ENCODE measurements around the gene C11orf68. TPM values are rescaled to one million over a fixed set of nuclear protein-coding genes. Genes with fewer than 3 reads are reported as not detected.

Gene C11orf68
- total RNA-seq, 4 donors from 2014 or later = 19.4 to 38.4 (median 33.3) TPM

DNA sequence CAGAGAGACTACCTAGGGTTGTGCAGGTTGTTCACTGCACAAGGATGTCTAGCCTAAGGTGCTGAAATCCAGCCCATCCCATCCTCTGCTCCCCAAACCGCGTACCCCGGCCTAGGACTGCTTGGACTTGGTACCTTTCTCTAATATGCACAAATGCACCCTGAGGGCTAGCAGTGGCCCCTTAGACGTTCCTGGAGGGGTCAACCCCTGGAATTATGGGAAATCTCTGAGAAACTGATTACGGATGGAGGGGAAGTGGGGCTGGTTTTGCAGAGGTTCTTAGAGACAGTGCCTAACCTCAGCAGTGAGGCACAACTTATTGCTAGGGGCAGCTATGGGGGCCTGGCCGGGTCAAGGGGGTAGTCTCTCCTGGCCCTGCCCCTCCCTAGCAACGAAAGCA lies 2.5 kb downstream of the C11orf68 start:
- no peak for TF ChIP-seq POLR2A (IDR thresholded peaks at IDR 0.05)
- TF ChIP-seq POLR2AphosphoS5 (IDR thresholded peaks at IDR 0.05) = no peak
- TF ChIP-seq, protein P1, sequence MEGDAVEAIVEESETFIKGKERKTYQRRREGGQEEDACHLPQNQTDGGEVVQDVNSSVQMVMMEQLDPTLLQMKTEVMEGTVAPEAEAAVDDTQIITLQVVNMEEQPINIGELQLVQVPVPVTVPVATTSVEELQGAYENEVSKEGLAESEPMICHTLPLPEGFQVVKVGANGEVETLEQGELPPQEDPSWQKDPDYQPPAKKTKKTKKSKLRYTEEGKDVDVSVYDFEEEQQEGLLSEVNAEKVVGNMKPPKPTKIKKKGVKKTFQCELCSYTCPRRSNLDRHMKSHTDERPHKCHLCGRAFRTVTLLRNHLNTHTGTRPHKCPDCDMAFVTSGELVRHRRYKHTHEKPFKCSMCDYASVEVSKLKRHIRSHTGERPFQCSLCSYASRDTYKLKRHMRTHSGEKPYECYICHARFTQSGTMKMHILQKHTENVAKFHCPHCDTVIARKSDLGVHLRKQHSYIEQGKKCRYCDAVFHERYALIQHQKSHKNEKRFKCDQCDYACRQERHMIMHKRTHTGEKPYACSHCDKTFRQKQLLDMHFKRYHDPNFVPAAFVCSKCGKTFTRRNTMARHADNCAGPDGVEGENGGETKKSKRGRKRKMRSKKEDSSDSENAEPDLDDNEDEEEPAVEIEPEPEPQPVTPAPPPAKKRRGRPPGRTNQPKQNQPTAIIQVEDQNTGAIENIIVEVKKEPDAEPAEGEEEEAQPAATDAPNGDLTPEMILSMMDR (IDR thresholded peaks at IDR 0.05) = no peak
- no peak for TF ChIP-seq EP300 (IDR thresholded peaks at IDR 0.05)
- Histone ChIP-seq H3K4me3 (no peak overlapping the region), H3K27me3 (no peaks in the 10 kb centered on the region), H3K36me3 (peaks cover 0 to 17% of the 10 kb centered on the region in 2 donors), H3K4me1 (peaks cover 0 to 76% (median 50%) of the 10 kb centered on the region in 3 donors), H3K9me3 (no peaks in the 10 kb centered on the region), H3K27ac (peak overlapping the region; percentile 66 to 98 (median 97))
- WGBS, 2 donors (ENCODE audit: low coverage in 1 of 2) = 60 to 67% methylated on average over 1 to 3 of the region's 7 CpGs
- ATAC-seq = no peak

DNA sequence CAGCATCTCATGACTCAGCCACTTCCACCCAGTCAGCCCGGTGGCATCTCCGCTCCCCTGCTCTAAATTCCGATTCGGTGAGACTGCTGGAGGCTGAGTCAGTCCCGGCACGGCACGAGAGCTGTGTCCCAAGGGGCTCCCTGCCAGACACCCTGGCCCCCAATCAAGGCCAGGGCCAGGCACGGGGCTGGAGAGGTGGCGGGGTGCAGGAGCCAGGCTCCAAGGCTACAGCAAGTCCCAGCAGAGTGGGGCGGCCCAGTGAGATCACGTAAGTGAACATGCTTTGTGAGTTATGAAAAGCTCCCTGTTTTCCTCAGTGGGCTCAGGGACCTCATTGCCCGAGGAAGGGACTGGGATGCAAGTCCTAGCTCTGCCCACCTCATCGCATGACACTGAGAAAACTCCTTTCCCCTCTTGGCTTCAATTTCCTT lies 3.0 kb downstream of the C11orf68 start:
- TF ChIP-seq POLR2A (IDR thresholded peaks at IDR 0.05) (no peak), POLR2AphosphoS5 (IDR thresholded peaks at IDR 0.05) (peak; percentile 96)
- peak; percentile 77 for ATAC-seq
- Histone ChIP-seq H3K9me3 (no peaks in the 10 kb centered on the region), H3K36me3 (peaks cover 0 to 11% of the 10 kb centered on the region in 2 donors), H3K4me3 (peak overlapping the region in 1 of 2 donors; percentile 8), H3K27me3 (no peaks in the 10 kb centered on the region), H3K4me1 (peaks cover 0 to 74% (median 51%) of the 10 kb centered on the region in 3 donors), H3K27ac (peak overlapping the region; percentile 66 to 98 (median 97))
- WGBS, 2 donors (ENCODE audit: low coverage in 1 of 2) = 0 to 33% methylated on average over 1 to 3 of the region's 13 CpGs

DNA sequence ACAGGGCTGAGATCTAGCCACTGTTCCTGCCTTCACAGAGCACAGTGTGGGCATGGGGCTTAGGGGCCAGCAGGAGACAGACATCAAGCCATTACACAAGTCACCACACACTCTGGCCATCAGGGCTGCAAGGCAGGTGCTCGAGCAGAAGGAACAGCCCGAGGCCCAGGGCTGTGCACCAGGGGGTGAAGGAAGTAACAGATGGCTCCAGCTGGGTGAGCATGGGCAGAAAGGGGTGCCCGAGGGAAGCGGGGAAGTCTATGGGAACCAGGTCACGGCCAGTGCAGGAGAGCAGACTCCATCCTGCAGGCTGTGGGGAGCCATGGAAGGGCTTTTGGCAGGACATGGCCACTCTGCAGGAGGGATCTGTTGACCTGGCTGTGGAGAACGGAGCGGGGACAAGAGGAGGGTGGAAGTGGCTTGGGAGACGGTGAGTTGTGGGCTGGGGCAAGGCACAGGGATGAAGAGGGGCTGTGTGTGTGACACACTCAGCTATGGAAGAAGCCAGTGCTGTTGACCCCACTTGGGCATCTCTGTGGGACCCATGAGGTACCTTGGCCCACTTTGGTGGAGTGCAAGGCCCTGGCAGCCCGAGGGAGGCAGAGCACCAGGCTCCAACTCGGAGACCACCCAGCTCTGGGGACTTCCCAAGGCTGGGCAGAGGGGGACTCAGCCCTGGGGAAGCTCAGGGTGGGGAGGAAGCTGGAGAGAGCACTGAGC lies 3.6 kb downstream of the C11orf68 start:
- 60 to 80% methylated on average over 1 to 4 of the region's 10 CpGs for WGBS, 2 donors (ENCODE audit: low coverage in 1 of 2)
- no peak for TF ChIP-seq POLR2A (IDR thresholded peaks at IDR 0.05)
- Histone ChIP-seq H3K9me3 (no peaks in the 10 kb centered on the region), H3K4me3 (no peak overlapping the region), H3K4me1 (peaks cover 0 to 69% (median 45%) of the 10 kb centered on the region in 3 donors), H3K27ac (peak overlapping the region; percentile 66 to 98 (median 97)), H3K27me3 (no peaks in the 10 kb centered on the region), H3K36me3 (peaks cover 0 to 8% of the 10 kb centered on the region in 2 donors)
- ATAC-seq = no peak

DNA sequence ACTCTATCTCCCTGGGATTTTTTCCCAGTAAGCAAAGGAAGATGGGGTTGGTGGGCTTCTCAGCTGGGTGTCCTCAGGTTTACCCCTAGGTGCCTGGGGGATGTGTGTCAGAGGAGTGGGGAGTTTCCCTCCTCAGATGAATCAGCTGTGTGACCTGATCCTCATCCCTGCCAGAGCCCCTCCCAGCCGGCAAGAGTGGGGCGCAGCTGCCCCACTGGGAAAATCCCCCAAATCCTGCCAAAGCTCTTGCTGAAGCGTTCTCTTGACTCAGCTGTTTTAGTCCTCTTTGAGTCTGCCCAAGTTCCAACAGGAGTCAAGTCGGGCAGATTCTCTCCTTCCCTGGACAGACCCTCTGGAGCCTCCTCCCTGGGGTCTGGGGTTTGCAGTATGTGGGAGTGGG lies 6.0 kb downstream of the C11orf68 start:
- ATAC-seq = no peak
- 31% methylated on average over 2 of the region's 4 CpGs; no CpG with 5 or more reads in 1 of the 2 donors for WGBS, 2 donors (ENCODE audit: low coverage in 1 of 2)
- Histone ChIP-seq H3K36me3 (peaks cover 0 to 8% of the 10 kb centered on the region in 2 donors), H3K4me3 (no peak overlapping the region), H3K27ac (peak overlapping the region in 2 of 4 donors; percentile 1 to 8), H3K27me3 (no peaks in the 10 kb centered on the region), H3K9me3 (no peaks in the 10 kb centered on the region), H3K4me1 (peaks cover 0 to 60% (median 40%) of the 10 kb centered on the region in 3 donors)
- no peak for TF ChIP-seq EP300 (IDR thresholded peaks at IDR 0.05)
- no peak for TF ChIP-seq POLR2A (IDR thresholded peaks at IDR 0.05)
- TF ChIP-seq, protein P1 (IDR thresholded peaks at IDR 0.05) = no peak
- TF ChIP-seq POLR2AphosphoS5 (IDR thresholded peaks at IDR 0.05) = no peak

DNA sequence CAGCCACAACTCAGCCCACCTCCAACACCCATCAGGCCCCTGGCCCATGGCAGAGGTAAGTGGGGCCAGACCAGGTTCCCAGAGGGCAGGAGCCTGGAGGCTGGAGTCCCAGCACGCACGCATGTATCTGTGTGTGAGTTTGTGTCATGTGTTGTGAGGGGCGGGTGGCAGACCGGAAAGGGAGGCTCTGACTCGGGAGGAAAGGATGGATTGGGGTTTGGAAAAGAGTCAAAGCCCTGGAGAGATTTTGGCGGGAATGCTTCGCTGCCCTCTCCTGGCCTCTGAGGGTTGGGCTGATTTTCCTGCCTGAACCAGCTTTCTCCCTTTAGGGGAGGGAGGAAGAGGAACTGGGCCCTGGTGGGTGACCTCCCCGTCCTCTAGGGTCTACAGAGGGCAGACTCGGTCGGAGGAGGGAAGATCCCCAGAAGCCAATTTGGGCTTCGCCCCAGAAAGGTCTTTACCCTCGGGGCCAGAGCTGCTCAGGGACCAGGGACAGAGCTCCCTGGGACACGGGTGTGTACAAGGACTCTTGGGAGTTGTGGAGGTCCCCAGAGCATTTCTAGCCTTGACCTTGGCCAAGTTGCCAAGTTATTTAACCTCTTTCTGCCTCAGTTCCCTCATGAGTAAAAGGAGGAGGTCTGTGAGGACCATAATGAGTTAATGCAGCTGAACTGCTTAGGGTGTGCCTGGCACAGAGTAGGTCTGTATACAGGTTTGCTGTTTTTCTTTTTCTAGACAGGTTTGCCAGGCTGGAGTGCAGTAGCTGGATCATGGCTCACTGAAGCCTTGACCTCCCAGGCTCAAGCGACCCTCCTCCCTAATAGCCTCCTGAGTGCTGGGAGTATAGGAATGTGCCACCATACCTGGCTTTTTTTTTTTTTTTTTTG lies 6.9 kb downstream of the C11orf68 start:
- Histone ChIP-seq H3K36me3 (peaks cover 0 to 2% of the 10 kb centered on the region in 2 donors), H3K4me1 (peaks cover 0 to 51% (median 30%) of the 10 kb centered on the region in 3 donors), H3K27me3 (no peaks in the 10 kb centered on the region), H3K9me3 (no peaks in the 10 kb centered on the region), H3K27ac (peak overlapping the region in 2 of 4 donors; percentile 45 to 51), H3K4me3 (no peak overlapping the region)
- TF ChIP-seq, protein P1 (IDR thresholded peaks at IDR 0.05) = peak in 3 of 4 experiments; percentile 27 to 45 (median 30)
- TF ChIP-seq POLR2AphosphoS5 (IDR thresholded peaks at IDR 0.05) (peak; percentile 62), POLR2A (IDR thresholded peaks at IDR 0.05) (no peak), EP300 (IDR thresholded peaks at IDR 0.05) (no peak)
- WGBS, 2 donors (ENCODE audit: low coverage in 1 of 2) = 19 to 21% methylated on average over 8 to 10 of the region's 14 CpGs
- ATAC-seq = peak; percentile 44
